PFSK-1 (cell line): ENCODE measurements around the gene PRM3.

Experiments used
- POLR2AphosphoS5 ChIP-seq: IDR thresholded peaks from 2 replicates; pipeline ENCODE4 v1.6.1; 2012; ENCODE audit warnings: low read depth, mild to moderate bottlenecking, control low read depth, low read length, moderate library complexity
- SIN3A ChIP-seq: IDR thresholded peaks from 2 replicates; pipeline ENCODE4 v1.6.1; 2012; ENCODE audit warnings: mild to moderate bottlenecking, low read length, moderate library complexity, borderline replicate concordance; ENCODE audit not compliant: insufficient read depth
- TF ChIP-seq, protein P1 (sequence below), 2 experiments: IDR thresholded peaks; 2 replicates each; pipeline versions ENCODE4 v1.6.1 to v1.8.0; 2011 to 2012; ENCODE audit warnings: low read depth in 2 of 2, low read length in 2 of 2, control low read depth in 1 of 2, inconsistent platforms in 1 of 2, mild to moderate bottlenecking in 1 of 2, moderate library complexity in 1 of 2; ENCODE audit not compliant: insufficient read depth in 1 of 2

GRCh38 chr16:11224096-11224893 is 49.1 kb downstream of the PRM3 start:
- TF ChIP-seq SIN3A (no peak), POLR2AphosphoS5 (no peak)
- TF ChIP-seq, protein P1, sequence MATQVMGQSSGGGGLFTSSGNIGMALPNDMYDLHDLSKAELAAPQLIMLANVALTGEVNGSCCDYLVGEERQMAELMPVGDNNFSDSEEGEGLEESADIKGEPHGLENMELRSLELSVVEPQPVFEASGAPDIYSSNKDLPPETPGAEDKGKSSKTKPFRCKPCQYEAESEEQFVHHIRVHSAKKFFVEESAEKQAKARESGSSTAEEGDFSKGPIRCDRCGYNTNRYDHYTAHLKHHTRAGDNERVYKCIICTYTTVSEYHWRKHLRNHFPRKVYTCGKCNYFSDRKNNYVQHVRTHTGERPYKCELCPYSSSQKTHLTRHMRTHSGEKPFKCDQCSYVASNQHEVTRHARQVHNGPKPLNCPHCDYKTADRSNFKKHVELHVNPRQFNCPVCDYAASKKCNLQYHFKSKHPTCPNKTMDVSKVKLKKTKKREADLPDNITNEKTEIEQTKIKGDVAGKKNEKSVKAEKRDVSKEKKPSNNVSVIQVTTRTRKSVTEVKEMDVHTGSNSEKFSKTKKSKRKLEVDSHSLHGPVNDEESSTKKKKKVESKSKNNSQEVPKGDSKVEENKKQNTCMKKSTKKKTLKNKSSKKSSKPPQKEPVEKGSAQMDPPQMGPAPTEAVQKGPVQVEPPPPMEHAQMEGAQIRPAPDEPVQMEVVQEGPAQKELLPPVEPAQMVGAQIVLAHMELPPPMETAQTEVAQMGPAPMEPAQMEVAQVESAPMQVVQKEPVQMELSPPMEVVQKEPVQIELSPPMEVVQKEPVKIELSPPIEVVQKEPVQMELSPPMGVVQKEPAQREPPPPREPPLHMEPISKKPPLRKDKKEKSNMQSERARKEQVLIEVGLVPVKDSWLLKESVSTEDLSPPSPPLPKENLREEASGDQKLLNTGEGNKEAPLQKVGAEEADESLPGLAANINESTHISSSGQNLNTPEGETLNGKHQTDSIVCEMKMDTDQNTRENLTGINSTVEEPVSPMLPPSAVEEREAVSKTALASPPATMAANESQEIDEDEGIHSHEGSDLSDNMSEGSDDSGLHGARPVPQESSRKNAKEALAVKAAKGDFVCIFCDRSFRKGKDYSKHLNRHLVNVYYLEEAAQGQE (IDR thresholded peaks at IDR 0.05; ENCODE audit: insufficient read depth in 1 of 2, low read depth in 2 of 2, low read length in 2 of 2): no peak
